ENCODE data around the gene FBXO45. TPM values are rescaled to one million over a fixed set of nuclear protein-coding genes. Genes with fewer than 3 reads are reported as not detected.
A peak's percentile ranks its signal among the peaks of the same experiment; 100 is the strongest.
"Not testable (repeated sequence)": the region's sequence is repeated elsewhere in the genome, so short reads cannot be mapped to it uniquely, and the experiment has no call there.

Gene FBXO45
- total RNA-seq, 2 donors from 2014 or later, result 14.0 to 16.9 TPM

DNA sequence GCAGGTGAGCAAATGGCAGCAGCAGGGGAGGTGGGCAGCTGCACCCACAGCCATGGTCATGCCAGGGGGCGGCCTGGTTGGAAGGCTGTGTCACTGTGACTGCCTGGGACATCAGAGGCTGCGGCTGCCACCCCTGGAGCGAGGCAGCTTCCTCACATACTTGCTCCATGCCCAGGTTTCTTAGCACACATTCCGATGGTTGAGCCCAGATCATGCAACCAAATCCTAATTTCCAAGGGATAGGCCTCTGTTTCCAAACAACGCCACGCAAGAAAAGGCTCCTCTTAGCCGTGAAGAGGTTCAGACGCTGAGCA, 59.4 kb downstream of the FBXO45 start:
- H3K27ac Mint-ChIP-seq, result no peak overlapping the region
- no peak for ATAC-seq (replicated peaks in 1 of 2)

DNA sequence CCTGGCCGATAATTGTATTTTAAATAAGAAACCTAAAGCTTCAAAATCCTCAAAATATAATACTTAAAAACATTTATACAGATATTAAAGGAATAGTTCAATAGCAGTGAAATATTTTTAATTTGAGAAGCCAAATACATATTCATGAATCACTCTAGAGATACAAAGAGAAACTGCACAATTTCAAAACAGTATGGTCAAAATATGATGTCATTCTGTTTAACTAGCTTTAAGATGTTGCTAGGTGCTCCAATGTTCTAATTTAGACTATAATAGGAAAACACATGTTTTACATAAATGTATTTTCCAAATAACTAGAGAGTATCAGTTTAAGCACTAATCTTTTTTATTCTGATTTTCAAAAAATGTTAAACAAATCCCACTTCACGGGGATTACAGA, 60.8 kb downstream of the FBXO45 start:
- ATAC-seq (replicated peaks in 1 of 2), result no peak
- Mint-ChIP-seq H3K27me3 (ENCODE audit: low read depth) (no peaks in the 10 kb centered on the region), H3K9me3 (no peaks in the 10 kb centered on the region), H3K27ac (peak overlapping the region; percentile 82), H3K4me1 (ENCODE audit: low read depth) (peaks cover 90% of the 10 kb centered on the region), H3K36me3 (ENCODE audit: insufficient read depth in 2 of 2) (peaks cover 0 to 4% of the 10 kb centered on the region in 2 donors), H3K4me3 (peak overlapping the region; percentile 82 to 86)
- DNase-seq, result no peak

More for the DNA sequence above, 59.4 kb downstream of the FBXO45 start:
- no peak for DNase-seq
- Mint-ChIP-seq H3K4me1 (ENCODE audit: low read depth) (peaks cover 84% of the 10 kb centered on the region), H3K9me3 (no peaks in the 10 kb centered on the region), H3K4me3 (no peak overlapping the region), H3K36me3 (ENCODE audit: insufficient read depth in 2 of 2) (peaks cover 0 to 4% of the 10 kb centered on the region in 2 donors), H3K27me3 (ENCODE audit: low read depth) (no peaks in the 10 kb centered on the region)

DNA sequence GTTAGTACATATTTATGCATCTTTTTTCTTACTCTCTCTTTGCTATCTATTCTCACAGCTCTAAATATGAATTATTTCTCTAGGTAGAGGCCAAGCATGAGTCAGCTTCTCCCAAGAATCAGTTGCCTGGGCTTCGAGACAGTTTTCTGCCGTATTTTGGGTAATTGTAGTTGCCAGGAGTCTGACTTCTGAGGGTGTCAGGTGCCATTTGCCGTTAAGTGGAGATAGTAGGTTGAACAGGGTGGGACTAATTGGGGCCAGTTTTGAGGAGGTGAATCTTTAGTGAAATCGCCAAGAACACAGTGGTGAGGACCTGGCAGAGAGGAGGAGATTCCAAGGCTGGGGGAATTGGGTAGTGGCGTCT, 63.2 kb downstream of the FBXO45 start:
- DNase-seq, result no peak
- Mint-ChIP-seq H3K27me3 (ENCODE audit: low read depth) (no peaks in the 10 kb centered on the region), H3K36me3 (ENCODE audit: insufficient read depth in 2 of 2) (peaks cover 0 to 4% of the 10 kb centered on the region in 2 donors), H3K9me3 (no peaks in the 10 kb centered on the region), H3K4me1 (ENCODE audit: low read depth) (peaks cover 70% of the 10 kb centered on the region), H3K27ac (peak overlapping the region; percentile 83), H3K4me3 (peak overlapping the region; percentile 82 to 86)
- ATAC-seq (replicated peaks in 1 of 2), result no peak

DNA sequence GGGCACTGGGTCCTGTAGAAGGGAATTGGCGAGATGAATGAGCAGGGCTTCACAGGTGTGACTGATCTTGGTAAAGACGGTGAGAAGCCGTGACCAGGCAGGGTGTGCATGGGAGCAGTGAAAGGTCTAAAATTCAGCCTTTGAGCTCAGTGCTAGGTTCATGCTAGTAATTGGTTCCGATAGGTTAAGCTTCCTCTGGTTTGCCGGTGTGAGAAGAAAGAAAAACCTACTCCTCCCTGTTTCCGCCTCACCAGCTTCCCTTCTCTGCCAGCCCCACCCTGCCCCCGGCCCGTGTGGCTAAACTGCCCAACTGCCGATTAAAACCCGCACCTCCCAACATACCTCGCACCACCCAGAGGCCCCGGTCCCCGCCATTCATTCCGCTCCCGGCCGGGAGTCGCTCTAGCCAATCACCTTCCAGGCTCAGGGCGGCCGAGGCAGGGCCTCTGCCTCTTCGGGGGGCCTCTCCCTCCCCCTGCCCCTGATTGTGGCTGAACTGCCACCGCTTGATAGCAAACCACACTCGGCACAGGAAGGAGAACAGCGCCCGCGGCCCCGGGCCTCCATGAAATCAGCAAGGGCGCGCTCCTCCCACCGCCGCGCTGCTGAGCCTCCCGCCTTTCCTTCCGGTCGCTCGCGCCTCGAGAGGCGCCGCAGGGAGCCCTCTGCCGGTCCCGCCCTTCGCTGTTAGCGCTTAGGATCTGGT, 63.7 kb downstream of the FBXO45 start:
- ATAC-seq (replicated peaks in 1 of 2), result peak; percentile 82 to 83
- Mint-ChIP-seq H3K4me1 (ENCODE audit: low read depth) (peaks cover 64% of the 10 kb centered on the region), H3K36me3 (ENCODE audit: insufficient read depth in 2 of 2) (peaks cover 0 to 4% of the 10 kb centered on the region in 2 donors), H3K9me3 (no peaks in the 10 kb centered on the region), H3K27me3 (ENCODE audit: low read depth) (no peaks in the 10 kb centered on the region), H3K27ac (peak overlapping the region; percentile 83), H3K4me3 (peak overlapping the region; percentile 82 to 86)
- peak; percentile 91 to 94 for DNase-seq

DNA sequence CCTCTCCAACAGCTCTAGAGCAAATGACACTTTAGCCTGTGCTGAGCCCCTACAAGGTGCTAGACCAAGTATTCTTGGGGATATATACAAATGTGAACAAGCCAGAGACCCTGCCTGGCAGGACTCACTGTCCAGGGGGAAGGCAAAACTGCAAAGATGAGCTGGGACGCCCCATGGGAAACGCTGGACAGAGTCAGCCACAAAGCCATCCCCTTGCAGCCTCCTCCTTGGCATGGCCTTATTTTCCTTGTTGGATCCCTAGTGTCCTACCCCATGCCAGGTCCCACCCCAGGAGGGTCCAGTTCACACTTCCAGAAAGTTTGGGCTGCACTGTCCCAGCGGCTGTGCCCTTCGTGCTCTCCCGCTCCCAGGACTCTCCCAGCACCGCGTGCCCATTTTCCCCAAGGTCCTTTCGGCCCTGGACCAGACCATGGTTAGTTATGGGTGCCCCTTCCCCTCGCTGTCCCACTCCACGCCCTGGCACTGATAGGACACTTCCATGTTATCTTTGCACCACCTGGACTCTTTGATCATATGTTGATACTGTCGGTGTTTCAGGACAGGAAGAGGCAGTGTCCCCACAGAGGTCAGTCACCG, 65.2 kb downstream of the FBXO45 start:
- no peak overlapping the region for H3K27ac Mint-ChIP-seq

DNA sequence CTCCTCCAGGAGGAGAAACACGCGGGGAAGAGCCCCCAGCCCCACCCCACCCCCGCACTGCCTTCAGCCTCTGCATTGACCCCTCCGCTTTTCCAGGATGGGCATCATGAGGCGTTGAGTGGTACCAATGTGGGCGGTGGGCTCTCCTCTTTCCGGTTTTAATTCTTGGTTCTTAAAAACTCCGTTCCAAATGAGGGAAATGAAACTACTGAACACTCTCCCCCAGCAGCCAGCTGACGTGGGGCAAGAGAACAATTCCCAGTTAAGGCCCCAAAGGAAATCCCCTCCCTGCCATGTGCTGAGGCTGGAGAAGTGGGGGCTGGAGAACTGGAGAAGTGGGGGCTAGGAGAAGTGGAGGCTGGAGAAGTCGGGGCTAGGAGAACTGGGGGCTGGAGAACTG, 65.8 kb downstream of the FBXO45 start:
- Mint-ChIP-seq H3K27me3 (ENCODE audit: low read depth) (no peaks in the 10 kb centered on the region), H3K9me3 (no peaks in the 10 kb centered on the region), H3K27ac (no peak overlapping the region), H3K4me1 (ENCODE audit: low read depth) (peaks cover 54% of the 10 kb centered on the region), H3K36me3 (ENCODE audit: insufficient read depth in 2 of 2) (peaks cover 0 to 4% of the 10 kb centered on the region in 2 donors), H3K4me3 (no peak overlapping the region)
- DNase-seq (no peak), ATAC-seq (replicated peaks in 1 of 2) (no peak)

More for the DNA sequence above, 65.2 kb downstream of the FBXO45 start:
- Mint-ChIP-seq H3K9me3 (no peaks in the 10 kb centered on the region), H3K4me3 (peak overlapping the region; percentile 82 to 86), H3K4me1 (ENCODE audit: low read depth) (peaks cover 54% of the 10 kb centered on the region), H3K27me3 (ENCODE audit: low read depth) (no peaks in the 10 kb centered on the region), H3K36me3 (ENCODE audit: insufficient read depth in 2 of 2) (peaks cover 0 to 4% of the 10 kb centered on the region in 2 donors)
- DNase-seq (no peak), ATAC-seq (replicated peaks in 1 of 2) (no peak)

DNA sequence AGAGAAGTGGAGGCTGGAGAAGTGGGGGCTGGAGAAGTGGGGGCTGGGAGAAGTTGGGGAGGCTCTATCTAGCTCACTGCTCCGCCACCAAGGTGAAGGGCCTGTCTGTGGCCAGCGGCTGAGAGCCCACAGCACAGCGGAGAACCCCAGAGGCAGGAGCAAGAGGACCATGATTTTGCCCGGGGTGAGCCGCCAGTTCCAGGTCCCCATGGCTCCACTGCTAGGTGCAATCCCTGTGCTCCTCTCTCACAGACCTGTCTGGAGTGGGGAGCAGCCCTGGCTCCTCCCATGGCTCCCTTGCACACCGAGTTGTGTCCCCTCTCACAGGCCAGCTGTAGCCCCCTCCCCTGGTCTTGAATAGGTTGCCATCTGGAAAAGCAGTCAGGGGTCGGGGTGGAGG, 66.4 kb downstream of the FBXO45 start:
- Mint-ChIP-seq H3K27ac (no peak overlapping the region), H3K4me1 (ENCODE audit: low read depth) (peaks cover 49% of the 10 kb centered on the region), H3K27me3 (ENCODE audit: low read depth) (no peaks in the 10 kb centered on the region), H3K4me3 (no peak overlapping the region), H3K9me3 (no peaks in the 10 kb centered on the region), H3K36me3 (ENCODE audit: insufficient read depth in 2 of 2) (peaks cover 0 to 4% of the 10 kb centered on the region in 2 donors)
- DNase-seq (no peak), ATAC-seq (replicated peaks in 1 of 2) (no peak)

DNA sequence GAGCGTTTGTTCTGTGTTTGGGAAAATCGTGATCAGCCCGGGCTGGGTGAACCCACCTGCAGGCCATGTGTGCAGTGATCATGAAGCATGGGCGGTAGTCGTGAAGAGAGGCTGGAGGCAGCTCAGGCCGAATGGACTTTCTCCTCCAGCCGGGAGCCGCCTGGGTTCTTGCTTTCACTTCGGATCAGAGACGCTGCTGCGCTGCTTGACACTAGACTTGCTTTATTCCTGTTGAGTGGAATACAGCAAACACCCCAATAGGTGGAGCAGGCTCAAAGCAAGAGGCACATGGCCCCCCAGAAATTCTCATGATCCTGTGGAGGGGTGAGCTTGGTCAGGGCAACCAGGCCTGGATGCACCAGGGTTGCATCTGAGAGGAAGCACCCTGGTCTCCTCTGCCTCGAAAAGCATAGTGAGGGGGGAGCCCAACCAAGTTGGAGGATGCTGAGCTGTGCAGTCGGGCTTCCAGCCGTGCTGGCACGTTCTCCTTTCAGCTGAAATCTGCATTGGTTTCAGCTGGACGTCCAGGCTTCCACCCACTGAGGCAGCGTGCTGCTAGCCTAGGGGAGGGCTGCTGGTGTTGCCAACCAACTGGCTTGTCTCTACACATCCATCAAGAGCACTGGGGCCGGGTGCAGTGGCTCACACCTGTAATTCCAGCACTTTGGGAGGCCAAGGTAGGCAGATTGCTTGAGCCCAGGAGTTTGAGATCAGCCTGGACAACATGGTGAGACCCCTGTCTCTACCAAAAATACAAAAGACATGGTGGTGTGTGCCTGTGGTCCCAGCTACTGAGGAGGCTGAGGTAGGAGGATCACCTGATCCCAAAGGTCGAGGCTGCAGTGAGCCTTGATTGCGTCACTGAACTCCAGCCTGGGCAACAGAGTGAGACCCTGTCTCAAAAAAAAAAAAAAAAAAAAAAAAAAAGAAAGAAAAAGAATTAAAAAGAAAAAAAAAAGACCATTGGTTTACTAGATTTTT, 68.2 kb downstream of the FBXO45 start:
- no peak for DNase-seq
- peaks cover 0 to 2% of the 10 kb centered on the region in 2 donors for H3K36me3 Mint-ChIP-seq (ENCODE audit: insufficient read depth in 2 of 2)
- no peak for ATAC-seq (replicated peaks in 1 of 2)
- peaks cover 49% of the 10 kb centered on the region for H3K4me1 Mint-ChIP-seq (ENCODE audit: low read depth)
- no peaks in the 10 kb centered on the region for H3K9me3 Mint-ChIP-seq
- H3K4me3 Mint-ChIP-seq, result no peak overlapping the region
- no peaks in the 10 kb centered on the region for H3K27me3 Mint-ChIP-seq (ENCODE audit: low read depth)
- no peak overlapping the region for H3K27ac Mint-ChIP-seq

DNA sequence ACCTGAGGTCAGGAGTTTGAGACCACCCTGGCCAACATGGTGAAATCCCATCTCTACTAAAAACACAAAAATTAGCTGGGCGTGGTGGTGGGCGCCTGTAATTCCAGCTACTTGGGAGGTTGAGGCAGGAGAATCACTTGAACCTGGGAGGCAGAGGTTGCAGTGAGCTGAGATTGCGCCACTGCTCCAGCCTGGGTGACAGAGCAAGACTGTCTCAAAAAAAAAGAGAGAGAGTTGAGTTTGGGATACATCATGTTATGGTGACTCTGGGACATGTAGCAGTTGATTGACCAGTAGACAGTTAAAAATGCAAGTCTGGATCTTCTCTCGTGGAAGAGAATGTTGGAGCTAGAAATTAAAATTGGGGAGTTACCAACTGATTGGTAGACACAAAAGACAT, 69.5 kb downstream of the FBXO45 start:
- H3K4me3 Mint-ChIP-seq; DNase-seq; H3K27ac Mint-ChIP-seq; H3K36me3 Mint-ChIP-seq (ENCODE audit: insufficient read depth in 2 of 2); H3K27me3 Mint-ChIP-seq (ENCODE audit: low read depth); ATAC-seq (replicated peaks in 1 of 2); H3K9me3 Mint-ChIP-seq: not testable (repeated sequence)
- peaks cover 54% of the 10 kb centered on the region for H3K4me1 Mint-ChIP-seq (ENCODE audit: low read depth)

Other genes with a start within 250 kb of the FBXO45 start
- gene TM4SF19, start 230.3 kb upstream of the FBXO45 start, total RNA-seq, result not detected
- 10 to 100 TPM; 77.3 to 89.6 TPM for gene UBXN7, start 136.2 kb upstream of the FBXO45 start, total RNA-seq
- 10 to 100 TPM; 32.0 to 37.7 TPM for gene RNF168, start 64.9 kb upstream of the FBXO45 start, total RNA-seq
- gene SMCO1, start 53.3 kb upstream of the FBXO45 start, total RNA-seq, result not detected
- 10 to 100 TPM; 20.3 to 27.6 TPM for gene WDR53, start 106 bp upstream of the FBXO45 start, total RNA-seq
- gene NRROS, start 71.0 kb downstream of the FBXO45 start, total RNA-seq, result 10 to 100 TPM; 15.2 to 20.6 TPM
- gene CEP19, start 143.6 kb downstream of the FBXO45 start, total RNA-seq, result 1 to 10 TPM; 5.3 to 5.9 TPM
- 10 to 100 TPM; 72.7 to 81.6 TPM for gene PIGX, start 143.7 kb downstream of the FBXO45 start, total RNA-seq
- gene PAK2, start 171.2 kb downstream of the FBXO45 start, total RNA-seq, result 100 to 1,000 TPM in 1 of 2 donors, 10 to 100 TPM in 1; 99.9 to 109 TPM

Measured in activated T-cell treated with anti-CD3 and anti-CD28 coated beads, Interleukin-2, amount 50 U/mL, for 72 hours (primary cell).